Measurements from ENCODE around the gene IREB2.
"Not testable (repeated sequence)": the region's sequence is repeated elsewhere in the genome, so short reads cannot be mapped to it uniquely, and the experiment has no call there.

The IREB2 gene

DNA sequence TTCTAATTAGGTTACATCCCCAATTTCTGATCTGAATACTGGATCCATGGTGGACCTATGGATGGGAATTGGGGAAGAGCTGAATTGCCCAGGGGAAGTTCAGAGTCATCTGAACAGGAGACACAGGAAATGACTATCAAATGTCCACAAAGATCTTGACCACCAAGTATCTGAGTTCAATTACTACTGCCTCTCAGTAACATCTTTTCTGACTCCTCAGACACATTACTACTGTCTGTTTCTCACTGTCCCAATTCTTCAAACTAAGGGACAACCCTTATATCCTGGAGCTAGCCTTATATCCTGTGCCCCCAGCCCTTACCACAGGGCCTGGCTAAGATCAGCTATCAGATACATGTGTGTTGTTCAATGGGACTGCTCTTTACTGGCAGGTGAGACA lies 10.1 kb upstream of the IREB2 start:
- Histone ChIP-seq H3K36me3 (no peaks in the 10 kb centered on the region), H3K4me3 (ENCODE audit: low read depth, low read length) (no peak overlapping the region), H3K27ac (no peak overlapping the region), H3K9me3 (ENCODE audit: severe bottlenecking) (no peaks in the 10 kb centered on the region), H3K27me3 (ENCODE audit: insufficient read depth, low read depth, severe bottlenecking) (no peaks in the 10 kb centered on the region)
- DNase-seq, result no peak
- TF ChIP-seq, protein P1, sequence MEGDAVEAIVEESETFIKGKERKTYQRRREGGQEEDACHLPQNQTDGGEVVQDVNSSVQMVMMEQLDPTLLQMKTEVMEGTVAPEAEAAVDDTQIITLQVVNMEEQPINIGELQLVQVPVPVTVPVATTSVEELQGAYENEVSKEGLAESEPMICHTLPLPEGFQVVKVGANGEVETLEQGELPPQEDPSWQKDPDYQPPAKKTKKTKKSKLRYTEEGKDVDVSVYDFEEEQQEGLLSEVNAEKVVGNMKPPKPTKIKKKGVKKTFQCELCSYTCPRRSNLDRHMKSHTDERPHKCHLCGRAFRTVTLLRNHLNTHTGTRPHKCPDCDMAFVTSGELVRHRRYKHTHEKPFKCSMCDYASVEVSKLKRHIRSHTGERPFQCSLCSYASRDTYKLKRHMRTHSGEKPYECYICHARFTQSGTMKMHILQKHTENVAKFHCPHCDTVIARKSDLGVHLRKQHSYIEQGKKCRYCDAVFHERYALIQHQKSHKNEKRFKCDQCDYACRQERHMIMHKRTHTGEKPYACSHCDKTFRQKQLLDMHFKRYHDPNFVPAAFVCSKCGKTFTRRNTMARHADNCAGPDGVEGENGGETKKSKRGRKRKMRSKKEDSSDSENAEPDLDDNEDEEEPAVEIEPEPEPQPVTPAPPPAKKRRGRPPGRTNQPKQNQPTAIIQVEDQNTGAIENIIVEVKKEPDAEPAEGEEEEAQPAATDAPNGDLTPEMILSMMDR (IDR thresholded peaks at IDR 0.05; ENCODE audit: low read depth, low read length), result no peak

DNA sequence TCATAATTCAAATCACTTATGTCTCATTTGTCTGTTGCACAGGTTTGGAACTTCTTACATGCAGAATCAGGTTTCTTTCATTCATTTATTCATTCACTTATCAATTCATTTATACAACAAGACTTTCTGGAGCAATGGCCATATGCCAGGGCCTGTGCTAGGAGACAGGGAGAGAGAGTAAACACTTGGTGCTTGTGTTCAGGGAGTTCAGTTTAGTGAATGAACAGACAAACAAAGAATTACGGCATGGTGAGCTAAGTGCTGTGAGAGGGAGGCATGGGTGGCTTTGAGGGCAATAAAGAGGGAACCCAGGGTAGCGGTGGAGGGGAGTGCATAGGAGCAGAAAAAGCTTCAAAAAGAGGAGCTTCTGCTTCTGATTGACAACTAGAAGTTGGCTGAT lies 8.5 kb upstream of the IREB2 start:
- Histone ChIP-seq H3K36me3 (no peaks in the 10 kb centered on the region), H3K4me3 (ENCODE audit: low read depth, low read length) (no peak overlapping the region), H3K27me3 (ENCODE audit: insufficient read depth, low read depth, severe bottlenecking) (no peaks in the 10 kb centered on the region), H3K27ac (no peak overlapping the region), H3K9me3 (ENCODE audit: severe bottlenecking) (no peaks in the 10 kb centered on the region)
- DNase-seq, result no peak
- TF ChIP-seq, protein P1 (IDR thresholded peaks at IDR 0.05; ENCODE audit: low read depth, low read length), result no peak

DNA sequence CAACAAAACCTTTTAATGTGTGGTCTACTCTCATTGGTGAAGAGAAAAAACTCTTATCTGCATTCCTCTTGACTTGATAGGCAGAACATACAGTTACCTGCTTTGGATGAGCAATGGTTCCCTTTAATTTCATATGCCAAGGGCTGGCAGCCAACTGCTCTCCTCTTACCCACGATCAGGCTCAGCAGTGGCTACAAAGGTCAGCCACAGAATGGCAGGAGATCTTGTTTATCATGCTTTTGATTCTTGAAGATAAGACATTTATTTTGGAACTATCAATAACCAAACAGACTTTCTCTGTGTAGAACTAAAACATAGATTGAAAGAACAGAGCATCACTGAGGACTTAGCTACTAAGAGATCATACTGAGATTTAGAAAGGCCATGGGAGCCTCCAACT lies 6.1 kb upstream of the IREB2 start:
- Histone ChIP-seq H3K9me3 (ENCODE audit: severe bottlenecking) (no peaks in the 10 kb centered on the region), H3K4me3 (ENCODE audit: low read depth, low read length) (no peak overlapping the region), H3K27me3 (ENCODE audit: insufficient read depth, low read depth, severe bottlenecking) (no peaks in the 10 kb centered on the region), H3K27ac (no peak overlapping the region), H3K36me3 (no peaks in the 10 kb centered on the region)
- TF ChIP-seq, protein P1 (IDR thresholded peaks at IDR 0.05; ENCODE audit: low read depth, low read length), result no peak
- no peak for DNase-seq

DNA sequence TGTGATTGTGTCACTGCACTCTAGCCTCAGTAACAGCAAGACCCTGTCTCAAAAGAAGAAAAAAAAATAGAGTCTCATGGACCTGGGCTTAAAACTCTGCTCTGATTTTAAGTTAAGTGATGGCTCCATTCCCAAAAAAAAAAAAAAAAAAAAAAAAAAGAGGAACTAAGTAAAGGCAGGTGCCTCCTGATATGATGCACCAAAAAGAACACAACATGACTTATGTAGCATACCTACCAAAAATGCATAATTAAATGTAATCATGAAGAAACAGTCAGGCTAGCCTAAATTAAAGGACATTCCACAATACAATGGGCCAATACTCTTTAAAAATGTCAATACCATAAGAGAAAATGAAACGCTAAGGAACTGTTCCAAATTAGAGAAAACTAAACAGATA lies 5.4 kb upstream of the IREB2 start:
- Histone ChIP-seq H3K27ac (no peak overlapping the region), H3K27me3 (ENCODE audit: insufficient read depth, low read depth, severe bottlenecking) (no peaks in the 10 kb centered on the region), H3K36me3 (no peaks in the 10 kb centered on the region), H3K9me3 (ENCODE audit: severe bottlenecking) (no peaks in the 10 kb centered on the region), H3K4me3 (ENCODE audit: low read depth, low read length) (no peak overlapping the region)
- no peak for DNase-seq
- TF ChIP-seq, protein P1 (IDR thresholded peaks at IDR 0.05; ENCODE audit: low read depth, low read length), result no peak

DNA sequence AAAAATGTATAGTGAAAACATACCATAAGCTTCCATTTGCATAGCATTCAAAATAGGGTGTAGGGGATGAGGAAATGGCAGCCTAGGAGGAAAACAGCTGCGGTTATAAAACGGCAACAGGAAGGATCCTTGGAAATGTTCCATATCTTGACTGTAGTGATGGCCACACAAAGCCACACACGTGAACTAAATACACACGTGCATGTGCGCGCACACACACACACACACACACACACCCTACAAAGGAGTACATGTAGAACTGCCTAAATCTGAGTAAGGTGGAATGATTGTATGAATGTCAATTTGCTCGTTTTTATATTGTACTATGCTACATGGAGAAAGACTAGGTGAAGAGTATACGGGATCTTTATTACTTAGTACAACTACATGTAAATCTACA lies 3.9 kb upstream of the IREB2 start:
- H3K4me3 ChIP-seq (ENCODE audit: low read depth, low read length), result no peak overlapping the region
- no peaks in the 10 kb centered on the region for H3K27me3 ChIP-seq (ENCODE audit: insufficient read depth, low read depth, severe bottlenecking)
- H3K9me3 ChIP-seq (ENCODE audit: severe bottlenecking), result no peaks in the 10 kb centered on the region
- peaks cover 4% of the 10 kb centered on the region; the same call in 1 of the 2 replicates for H3K36me3 ChIP-seq
- TF ChIP-seq, protein P1 (IDR thresholded peaks at IDR 0.05; ENCODE audit: low read depth, low read length), result no peak
- no peak overlapping the region for H3K27ac ChIP-seq
- no peak for DNase-seq

DNA sequence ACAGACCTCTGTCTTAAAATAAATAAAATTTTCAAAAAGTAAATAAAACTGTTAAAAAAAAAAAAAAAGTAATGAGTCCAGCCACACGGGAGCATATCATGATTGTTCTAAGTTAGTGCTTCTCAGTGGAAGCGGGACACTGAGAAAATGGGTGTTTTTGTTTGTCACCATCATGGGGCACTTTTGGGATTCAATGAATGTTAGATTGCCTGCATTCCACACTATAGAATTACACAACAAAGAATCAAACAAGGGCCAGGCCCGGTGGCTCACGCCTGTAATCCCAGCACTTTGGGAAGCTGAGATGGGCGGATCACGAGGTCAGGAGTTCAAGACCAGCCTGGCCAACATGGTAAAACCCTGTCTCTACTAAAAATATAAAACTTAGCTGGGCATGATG lies 3.3 kb upstream of the IREB2 start:
- not testable (repeated sequence) for H3K4me3 ChIP-seq (ENCODE audit: low read depth, low read length); H3K27ac ChIP-seq; DNase-seq; H3K36me3 ChIP-seq; H3K9me3 ChIP-seq (ENCODE audit: severe bottlenecking); H3K27me3 ChIP-seq (ENCODE audit: insufficient read depth, low read depth, severe bottlenecking)

Measured in WERI-Rb-1 (cell line).